Panc1 (cell line): ENCODE results near the gene ESR1. TPM values are rescaled to one million over a fixed set of nuclear protein-coding genes. Genes with fewer than 3 reads are reported as not detected.

Experiments
- ATAC-seq: fragments of 200-7000 bp; cut with Tn5 transposase; 2 replicates; pipeline ENCODE4 v1.9.1; 2020; ENCODE audit warnings: mild to moderate bottlenecking, moderate library complexity
- BruUV-seq: library from RNA; stranded (reverse); fragments of 400-500 nt; replicated peaks from 2 replicates; lab custom pipeline; 2021; lab: Mats Ljungman, UMichigan
- CTCF ChIA-PET: fragments of 300-600 bp; sonication (Branson Sonifier 250); formaldehyde crosslinking; loops from one replicate; lab custom pipeline; 2022; ENCODE audit warnings: antibody characterized with exemption; lab: Charles Lee
- POLR2A ChIA-PET: fragments of 300-600 bp; sonication (Branson Sonifier 250); formaldehyde crosslinking; loops from one replicate; lab custom pipeline; 2022; ENCODE audit warnings: antibody characterized with exemption; lab: Charles Lee
- DNase-seq: peaks from one replicate; pipeline ENCODE4 v3.0.0-alpha.2; 2010; ENCODE audit warnings: low read depth, low spot score
- H3K27ac ChIP-seq: 2 replicates; pipeline ENCODE4 v1.5.1; 2011; ENCODE audit warnings: mild to moderate bottlenecking, low read length, inconsistent platforms
- H3K27me3 ChIP-seq: fragments of 200-500 bp; sonication (Bioruptor generic); 2 replicates; pipeline ENCODE4 v1.6.0; 2014; ENCODE audit warnings: low read length, inconsistent platforms; ENCODE audit not compliant: control insufficient read depth, insufficient read depth
- H3K36me3 ChIP-seq: fragments of 200-500 bp; sonication (Bioruptor generic); 2 replicates; pipeline ENCODE4 v1.5.1; 2014; ENCODE audit warnings: inconsistent platforms, mild to moderate bottlenecking, low read length, moderate library complexity; ENCODE audit not compliant: control insufficient read depth, insufficient read depth
- H3K4me1 ChIP-seq: 2 replicates; pipeline ENCODE4 v1.5.1; 2011; ENCODE audit warnings: inconsistent platforms, mild to moderate bottlenecking, low read length, moderate library complexity; ENCODE audit not compliant: control insufficient read depth, insufficient read depth
- H3K4me3 ChIP-seq, 2 experiments: 2 replicates each; pipeline ENCODE4 v1.5.1; 2011 to 2012; ENCODE audit warnings: low read depth in 2 of 2, low read length in 2 of 2, mild to moderate bottlenecking in 2 of 2, inconsistent platforms in 1 of 2, moderate library complexity in 1 of 2
- H3K9me3 ChIP-seq: fragments of 200-500 bp; sonication (Bioruptor generic); 2 replicates; pipeline ENCODE4 v1.5.1; 2014; ENCODE audit warnings: low read depth, mild to moderate bottlenecking, inconsistent platforms, low read length, moderate library complexity; ENCODE audit not compliant: control insufficient read depth, insufficient read depth
- CTCF ChIP-seq: fragments of 450-650 bp; IDR thresholded peaks from 2 replicates; pipeline ENCODE4 v1.5.1; 2017; ENCODE audit warnings: mild to moderate bottlenecking
- POLR2AphosphoS5 ChIP-seq: IDR thresholded peaks from 2 replicates; pipeline ENCODE4 v1.6.1; 2012; ENCODE audit warnings: mild to moderate bottlenecking, low read depth, low read length, moderate library complexity
- SIN3A ChIP-seq: IDR thresholded peaks from 2 replicates; pipeline ENCODE4 v1.6.1; 2012; ENCODE audit warnings: low read depth, mild to moderate bottlenecking, low read length, moderate library complexity, borderline replicate concordance; ENCODE audit not compliant: insufficient read depth
- TCF7L2 ChIP-seq: IDR thresholded peaks from 2 replicates; pipeline ENCODE4 v1.6.1; 2011; ENCODE audit warnings: mild to moderate bottlenecking, low read depth, low read length, inconsistent platforms
- in situ Hi-C: cut with HindIII; loops from 2 replicates; pipeline ENCODE4 v1.10.0; 2016; ENCODE audit warnings: low sequenced_read_pairs, low pct_unique_long_range_greater_than_20kb
- intact Hi-C: fragments of 100-400 bp; cut with micrococcal nuclease; formaldehyde crosslinking; loops from one replicate; pipeline ENCODE4 v1.10.0; 2022; ENCODE audit not compliant: unreplicated experiment
- total RNA-seq: library from RNA; stranded (reverse); gene quantifications from one replicate; pipeline ENCODE4 v1.2.1, GENCODE V29; 2021; ENCODE audit not compliant: unreplicated experiment
- TF ChIP-seq, protein P1 (sequence below), 2 experiments: IDR thresholded peaks; 2 replicates each; pipeline ENCODE4 v1.6.1; 2011 to 2012; ENCODE audit warnings: low read depth in 2 of 2, control low read depth in 1 of 2, low read length in 1 of 2, mild to moderate bottlenecking in 1 of 2, moderate library complexity in 1 of 2; ENCODE audit not compliant: insufficient read depth in 1 of 2

ESR1 gene
- total RNA-seq, 1 experiment from 2014 or later, result 0.03 TPM

- H3K27me3 ChIP-seq, result no peaks in the 10 kb centered on the region
- no peaks in the 10 kb centered on the region for H3K4me1 ChIP-seq
- BruUV-seq, result no TSS peak
- no peaks in the 10 kb centered on the region for H3K9me3 ChIP-seq
- no peak overlapping the region for H3K27ac ChIP-seq
- H3K4me3 ChIP-seq, result no peak overlapping the region
- H3K36me3 ChIP-seq, result no peaks in the 10 kb centered on the region
- TF ChIP-seq POLR2AphosphoS5 (no peak), TCF7L2 (no peak), CTCF (no peak), SIN3A (no peak)
- TF ChIP-seq, protein P1, sequence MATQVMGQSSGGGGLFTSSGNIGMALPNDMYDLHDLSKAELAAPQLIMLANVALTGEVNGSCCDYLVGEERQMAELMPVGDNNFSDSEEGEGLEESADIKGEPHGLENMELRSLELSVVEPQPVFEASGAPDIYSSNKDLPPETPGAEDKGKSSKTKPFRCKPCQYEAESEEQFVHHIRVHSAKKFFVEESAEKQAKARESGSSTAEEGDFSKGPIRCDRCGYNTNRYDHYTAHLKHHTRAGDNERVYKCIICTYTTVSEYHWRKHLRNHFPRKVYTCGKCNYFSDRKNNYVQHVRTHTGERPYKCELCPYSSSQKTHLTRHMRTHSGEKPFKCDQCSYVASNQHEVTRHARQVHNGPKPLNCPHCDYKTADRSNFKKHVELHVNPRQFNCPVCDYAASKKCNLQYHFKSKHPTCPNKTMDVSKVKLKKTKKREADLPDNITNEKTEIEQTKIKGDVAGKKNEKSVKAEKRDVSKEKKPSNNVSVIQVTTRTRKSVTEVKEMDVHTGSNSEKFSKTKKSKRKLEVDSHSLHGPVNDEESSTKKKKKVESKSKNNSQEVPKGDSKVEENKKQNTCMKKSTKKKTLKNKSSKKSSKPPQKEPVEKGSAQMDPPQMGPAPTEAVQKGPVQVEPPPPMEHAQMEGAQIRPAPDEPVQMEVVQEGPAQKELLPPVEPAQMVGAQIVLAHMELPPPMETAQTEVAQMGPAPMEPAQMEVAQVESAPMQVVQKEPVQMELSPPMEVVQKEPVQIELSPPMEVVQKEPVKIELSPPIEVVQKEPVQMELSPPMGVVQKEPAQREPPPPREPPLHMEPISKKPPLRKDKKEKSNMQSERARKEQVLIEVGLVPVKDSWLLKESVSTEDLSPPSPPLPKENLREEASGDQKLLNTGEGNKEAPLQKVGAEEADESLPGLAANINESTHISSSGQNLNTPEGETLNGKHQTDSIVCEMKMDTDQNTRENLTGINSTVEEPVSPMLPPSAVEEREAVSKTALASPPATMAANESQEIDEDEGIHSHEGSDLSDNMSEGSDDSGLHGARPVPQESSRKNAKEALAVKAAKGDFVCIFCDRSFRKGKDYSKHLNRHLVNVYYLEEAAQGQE (IDR thresholded peaks at IDR 0.05; ENCODE audit: insufficient read depth in 1 of 2, low read depth in 2 of 2, low read length in 1 of 2), result no peak
- in situ Hi-C loops (no loop called here), intact Hi-C loops (no loop called here)
- DNase-seq (no peak), ATAC-seq (no peak)
- ChIA-PET CTCF (no interaction called here), POLR2A (no interaction called here)
These were observed 310.7 kb downstream of the ESR1 start for GRCh38 chr6:152118224-152118623.

- intact Hi-C loops (no loop called here), in situ Hi-C loops (no loop called here)
- ChIA-PET POLR2A (no interaction called here), CTCF (no interaction called here)
- Histone ChIP-seq H3K4me1 (no peaks in the 10 kb centered on the region), H3K9me3 (no peaks in the 10 kb centered on the region), H3K27ac (no peak overlapping the region), H3K36me3 (no peaks in the 10 kb centered on the region), H3K27me3 (no peaks in the 10 kb centered on the region), H3K4me3 (no peak overlapping the region)
- DNase-seq (no peak), ATAC-seq (no peak)
- BruUV-seq, result no TSS peak
- TF ChIP-seq CTCF (no peak), POLR2AphosphoS5 (no peak), SIN3A (no peak), TCF7L2 (no peak)
- TF ChIP-seq, protein P1 (IDR thresholded peaks at IDR 0.05; ENCODE audit: insufficient read depth in 1 of 2, low read depth in 2 of 2, low read length in 1 of 2), result no peak
These were observed 311.2 kb downstream of the ESR1 start for GRCh38 chr6:152118678-152119077.
